ENCODE measurements around the gene SELENOK.

- TF ChIP-seq CTCF (IDR thresholded peaks at IDR 0.05) (no peak), POLR2A (IDR thresholded peaks at IDR 0.05) (no peak), EP300 (IDR thresholded peaks at IDR 0.05) (no peak)
Observed at GRCh38 chr3:53846851-53847155, 44.9 kb downstream of the SELENOK start.

Data from tibial nerve (tissue), 4 donors.